IPS DF 4.7 (cell line): ENCODE data around the gene ZNF343.
"Not testable (repeated sequence)": the region's sequence is repeated elsewhere in the genome, so short reads cannot be mapped to it uniquely, and the experiment has no call there.

ENCODE experiments used
- DNase-seq: peaks from one replicate; pipeline ENCODE4 v3.0.0-alpha.2; 2013; ENCODE audit warnings: low spot score; ENCODE audit errors: extremely low read depth

ZNF343 gene

DNA sequence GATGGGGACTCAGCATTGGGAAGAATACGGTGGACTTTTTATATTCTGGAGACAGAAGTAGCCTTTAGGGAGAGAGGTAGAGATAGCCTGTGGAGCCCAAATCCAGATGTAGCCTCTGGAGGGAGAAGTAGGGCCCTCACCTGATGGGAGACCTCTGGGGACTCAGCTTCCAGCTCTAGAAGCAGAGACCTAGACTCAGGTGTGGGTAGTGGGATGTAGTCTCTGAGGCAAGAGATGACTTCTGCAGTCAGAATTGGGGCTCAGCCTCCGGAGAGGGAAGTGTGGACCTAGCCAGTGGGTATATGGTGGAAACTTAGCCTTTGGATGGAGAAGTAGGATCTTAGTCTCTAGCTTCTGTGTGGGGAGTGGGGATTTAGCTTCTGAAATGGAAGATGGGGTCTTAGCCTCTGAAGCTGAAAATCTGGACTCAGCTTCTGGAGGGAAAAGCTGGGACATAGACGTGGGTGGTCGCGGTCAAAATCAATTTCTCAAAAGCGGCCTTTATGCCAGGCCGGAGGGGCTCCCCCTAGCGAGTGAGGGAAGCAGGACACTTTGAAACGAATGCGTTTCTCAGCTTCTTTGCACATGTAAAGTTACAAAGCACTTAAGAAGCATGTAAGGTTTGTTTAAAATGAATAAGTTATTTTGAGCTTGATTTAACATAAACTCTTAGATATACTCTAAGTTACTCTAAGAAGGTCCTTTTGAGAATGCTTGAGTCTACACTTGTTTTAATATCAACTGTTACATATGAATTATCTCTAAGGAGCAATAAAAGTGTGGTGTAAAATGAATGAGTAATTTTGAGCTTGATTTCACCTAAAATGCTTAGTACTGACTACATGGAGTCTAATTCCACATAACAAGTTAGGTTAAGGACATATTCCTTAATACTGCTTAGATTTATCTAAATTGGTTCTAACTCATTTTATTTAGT is 12.9 kb upstream of the ZNF343 start:
- no peak for DNase-seq

DNA sequence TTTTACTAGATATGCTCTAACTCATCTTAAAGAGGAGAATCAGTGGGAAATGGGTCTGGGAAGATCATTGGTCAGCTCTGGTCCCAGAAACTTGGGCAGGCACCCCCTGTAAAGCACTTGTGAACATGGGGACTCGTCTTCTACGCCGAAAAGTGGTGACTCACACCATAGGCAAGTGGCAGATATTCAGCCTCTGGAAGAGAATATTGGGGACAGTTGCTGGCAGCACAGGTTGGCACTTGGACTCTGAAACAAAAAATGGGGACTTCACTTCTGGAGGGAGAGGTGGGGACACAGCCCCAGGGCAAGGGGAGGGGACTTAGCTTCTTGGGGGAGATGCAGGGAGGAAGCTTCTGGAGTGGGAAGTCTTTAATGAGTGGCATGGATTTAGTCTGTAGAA is 11.9 kb upstream of the ZNF343 start:
- no peak for DNase-seq

GRCh38 chr20:2519115-2519809 is 10.5 kb upstream of the ZNF343 start:
- no peak for DNase-seq

DNA sequence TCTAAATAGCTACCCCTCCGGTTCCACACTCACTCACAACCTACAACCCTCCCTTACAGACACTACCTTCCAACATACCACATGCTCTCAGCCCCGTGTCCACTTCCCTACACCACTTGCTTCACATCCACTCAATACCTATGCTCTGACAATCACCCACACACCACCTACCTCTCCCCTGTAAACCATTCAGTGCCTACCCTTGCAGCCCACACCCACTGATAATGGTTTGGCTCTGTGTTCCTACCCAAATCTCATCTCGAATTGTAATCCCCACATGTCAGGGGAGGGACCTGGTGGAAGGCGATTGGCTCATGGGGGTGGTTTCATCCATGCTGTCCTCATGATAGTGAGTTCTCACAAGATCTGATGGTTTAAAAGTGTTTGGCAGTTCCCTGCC is 9.8 kb upstream of the ZNF343 start:
- DNase-seq: no peak

DNA sequence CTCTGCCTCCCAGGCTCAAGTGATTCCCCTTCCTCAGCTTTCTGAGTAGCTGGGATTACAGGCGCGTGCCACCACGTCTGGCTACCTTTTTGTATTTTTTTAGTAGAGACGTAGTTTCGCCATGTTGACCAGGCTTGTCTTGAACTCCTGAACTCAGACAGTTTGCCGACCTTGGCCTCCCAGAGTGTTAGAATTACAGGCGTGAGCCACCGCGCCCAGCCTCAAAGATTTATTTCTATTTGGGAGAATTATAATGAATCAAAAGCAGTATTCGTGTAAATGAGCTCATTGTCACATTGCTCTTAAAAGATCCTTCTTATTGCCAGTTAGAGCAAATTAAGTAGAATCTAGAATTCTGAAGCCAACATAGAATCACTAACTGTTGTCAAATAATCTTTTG is 9.4 kb upstream of the ZNF343 start:
- DNase-seq: no peak

DNA sequence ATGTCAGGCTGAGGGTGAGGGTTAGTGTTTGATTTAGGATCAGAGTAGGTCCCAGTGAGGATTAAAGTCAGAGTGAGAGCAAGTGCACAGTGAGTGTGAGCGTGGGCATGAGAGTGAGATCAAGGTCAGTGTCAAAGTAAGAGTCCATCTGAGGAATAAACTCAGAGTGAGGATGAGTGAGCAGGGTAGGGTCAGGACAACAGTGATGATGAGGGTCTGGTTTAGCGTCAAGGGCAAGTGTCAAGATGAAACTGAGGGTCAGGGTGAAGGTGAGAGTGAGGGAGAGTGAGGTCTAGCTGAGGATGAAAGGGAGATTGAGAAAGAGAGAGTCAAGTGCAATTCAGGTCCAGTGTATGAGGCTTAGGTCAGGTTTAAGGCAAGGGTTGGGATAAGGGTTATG is 7.7 kb upstream of the ZNF343 start:
- DNase-seq: no peak

- no peak for DNase-seq
Measured at GRCh38 chr20:2515203-2515602, 6.5 kb upstream of the ZNF343 start.

DNA sequence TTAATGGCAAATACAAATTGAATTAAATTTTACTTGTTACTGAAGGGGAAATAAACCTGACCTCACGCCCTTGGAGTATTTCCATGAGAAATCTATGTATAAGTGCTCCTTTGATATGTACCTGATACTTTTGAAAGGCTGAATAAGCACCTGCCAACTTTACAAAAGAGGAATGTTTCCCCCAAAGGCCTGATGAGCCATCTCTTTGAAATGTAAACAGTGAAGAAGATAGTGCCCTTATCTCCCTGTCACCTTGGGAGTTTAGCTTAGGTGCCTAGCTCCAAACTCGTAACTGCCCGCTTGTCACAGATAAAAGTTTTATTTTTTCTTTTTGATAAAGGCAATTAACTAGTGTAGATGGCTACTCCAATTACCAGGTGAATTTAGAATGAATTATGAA is 1.1 kb upstream of the ZNF343 start:
- DNase-seq: no peak

GRCh38 chr20:2509468-2509781 is 710 bp upstream of the ZNF343 start:
- no peak for DNase-seq

DNA sequence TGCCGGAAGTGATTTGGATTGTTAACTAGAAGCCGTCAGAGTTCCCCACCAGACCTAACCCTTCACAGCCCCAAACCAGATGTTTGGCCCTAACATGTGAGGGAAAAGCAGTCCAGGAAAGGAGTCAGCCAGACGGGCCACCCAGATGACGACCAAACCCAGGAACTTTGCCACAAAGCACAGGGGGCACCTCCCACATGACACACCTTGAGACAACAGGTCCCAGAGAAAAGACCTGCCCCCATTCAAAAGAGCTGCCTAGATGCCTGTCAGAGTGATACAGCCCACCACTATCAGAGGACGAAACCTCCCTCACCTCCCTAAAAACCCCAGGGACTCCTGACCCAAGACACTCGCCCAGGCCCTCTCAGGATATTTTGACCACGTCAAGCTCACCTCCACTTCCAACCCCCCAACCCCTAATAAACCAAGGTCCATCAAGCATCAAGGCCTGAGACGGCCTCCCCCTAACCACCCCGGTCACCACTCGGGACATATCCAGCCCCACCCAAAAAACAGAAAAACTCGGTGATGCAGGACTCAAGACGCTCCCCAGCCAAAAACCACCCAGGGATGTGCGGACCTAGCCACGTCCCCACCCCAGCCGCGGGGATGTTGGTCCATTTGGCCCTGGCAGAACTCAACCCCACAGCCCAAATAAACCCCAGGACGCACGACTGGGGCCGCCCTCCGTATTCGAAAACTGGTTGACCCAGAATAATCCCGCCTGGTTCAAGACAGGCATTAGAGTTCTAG is 662 bp downstream of the ZNF343 start:
- no peak for DNase-seq

GRCh38 chr20:2507464-2507863 is 1.3 kb downstream of the ZNF343 start:
- no peak for DNase-seq

DNA sequence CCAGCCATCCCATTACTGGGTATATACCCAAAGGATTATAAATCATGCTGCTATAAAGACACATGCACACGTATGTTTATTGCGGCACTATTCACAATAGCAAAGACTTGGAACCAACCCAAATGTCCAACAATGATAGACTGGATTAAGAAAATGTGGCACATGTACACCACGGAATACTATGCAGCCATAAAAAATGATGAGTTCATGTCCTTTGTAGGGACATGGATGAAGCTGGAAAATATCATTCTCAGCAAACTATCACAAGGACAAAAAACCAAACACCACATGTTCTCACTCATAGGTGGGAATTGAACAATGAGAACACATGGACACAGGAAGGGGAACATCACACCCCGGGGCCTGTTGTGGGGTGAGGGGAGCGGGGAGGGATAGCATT is 2.3 kb downstream of the ZNF343 start:
- DNase-seq: not testable (repeated sequence)

- DNase-seq: not testable (repeated sequence)
Measured at GRCh38 chr20:2504803-2505202, 3.9 kb downstream of the ZNF343 start.

DNA sequence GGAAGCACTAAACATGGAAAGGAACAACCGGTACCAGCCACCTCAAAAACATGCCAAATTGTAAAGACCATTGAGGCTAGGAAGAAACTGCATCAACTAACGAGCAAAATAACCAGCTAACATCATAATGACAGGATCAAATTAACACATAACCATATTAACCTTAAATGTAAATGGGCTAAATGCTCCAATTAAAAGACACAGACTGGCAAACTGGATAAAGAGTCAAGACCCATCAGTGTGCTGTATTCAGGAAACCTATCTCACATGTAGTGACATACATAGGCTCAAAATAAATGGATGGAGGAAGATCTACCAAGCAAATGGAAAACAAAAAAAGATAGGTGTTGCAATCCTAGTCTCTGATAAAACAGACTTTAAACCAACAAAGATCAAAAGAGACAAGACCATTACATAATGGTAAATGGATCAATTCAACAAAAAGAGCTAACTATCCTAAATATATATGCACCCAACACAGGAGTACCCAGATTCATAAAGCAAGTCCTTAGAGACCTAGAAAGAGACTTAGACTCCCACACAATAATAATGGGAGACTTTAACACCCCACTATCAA is 5.8 kb downstream of the ZNF343 start:
- DNase-seq: not testable (repeated sequence)

GRCh38 chr20:2485661-2486060 is 23.1 kb downstream of the ZNF343 start:
- DNase-seq: no peak

DNA sequence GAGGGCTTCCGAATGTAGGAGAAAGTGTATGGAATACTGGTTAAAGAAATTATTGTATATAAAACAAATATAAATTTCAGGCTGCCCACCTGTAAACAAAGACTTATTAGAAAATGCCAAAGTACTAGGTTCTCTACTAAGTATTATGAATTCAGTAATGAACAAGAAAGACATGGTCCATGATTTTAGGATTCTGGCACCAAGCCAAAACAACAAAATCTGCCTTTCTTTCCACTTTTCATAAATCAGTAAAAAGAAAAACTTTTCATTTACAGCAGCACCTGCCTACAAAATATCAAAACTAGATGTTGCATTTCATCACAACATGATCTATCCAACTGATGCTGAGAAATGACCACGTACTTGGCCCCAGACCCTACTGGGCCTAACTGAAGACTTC is 23.6 kb downstream of the ZNF343 start:
- no peak for DNase-seq

GRCh38 chr20:2483504-2483903 is 25.2 kb downstream of the ZNF343 start:
- no peak for DNase-seq

DNA sequence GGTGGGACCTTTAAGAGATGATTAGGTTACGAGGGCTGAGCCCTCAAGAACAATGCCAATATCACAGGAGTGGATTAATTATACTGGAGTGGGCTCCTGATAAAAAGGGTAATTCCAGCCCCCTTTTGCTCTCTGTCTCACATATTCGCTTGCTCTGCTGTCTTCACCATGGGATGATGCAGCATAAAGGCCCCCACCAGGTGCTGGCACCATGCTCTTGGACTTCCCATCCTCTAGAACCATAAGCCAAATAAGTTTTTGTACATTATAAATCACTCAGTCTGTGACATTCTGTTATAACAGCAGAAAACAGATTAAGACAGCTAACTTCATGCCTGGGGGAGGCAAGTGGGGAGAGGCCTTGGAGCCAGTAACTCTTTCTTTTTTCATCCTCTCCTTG is 28.3 kb downstream of the ZNF343 start:
- DNase-seq: no peak

- DNase-seq: no peak
Measured at GRCh38 chr20:2476742-2477615, 31.7 kb downstream of the ZNF343 start.

GRCh38 chr20:2475850-2476741 is 32.6 kb downstream of the ZNF343 start:
- DNase-seq: no peak
